Neural cell (in vitro differentiated cells): ENCODE measurements around the gene NLRP6. TPM values are rescaled to one million over a fixed set of nuclear protein-coding genes. Genes with fewer than 3 reads are reported as not detected.

ENCODE experiments used
- H2AFZ ChIP-seq: fragments of 200-600, 300-800 bp; sonication (generic), shearing (Covaris generic); 2 replicates; pipeline ENCODE4 v1.6.0; 2014; ENCODE audit warnings: low read depth, mild to moderate bottlenecking, antibody characterized with exemption, low read length, moderate library complexity
- H3F3A ChIP-seq: fragments of 200-600 bp; shearing (Covaris generic); 2 replicates; pipeline ENCODE4 v1.6.1; 2016; ENCODE audit warnings: mild to moderate bottlenecking, moderate library complexity, mixed read lengths, antibody characterized with exemption, low read length; ENCODE audit not compliant: insufficient read depth, poor library complexity, severe bottlenecking
- H3K27ac ChIP-seq: fragments of 200-600, 300-800 bp; sonication (generic), shearing (Covaris generic); 2 replicates; pipeline ENCODE4 v1.5.1; 2014; ENCODE audit warnings: mild to moderate bottlenecking, low read length, moderate library complexity
- H3K27me3 ChIP-seq: fragments of 300-800, 200-600 bp; sonication (generic), shearing (Covaris generic); 2 replicates; pipeline ENCODE4 v1.6.0; 2014; ENCODE audit warnings: mild to moderate bottlenecking, low read depth, low read length, moderate library complexity; ENCODE audit not compliant: insufficient read depth
- H3K36me3 ChIP-seq: fragments of 300-800, 200-600 bp; sonication (generic), shearing (Covaris generic); 2 replicates; pipeline ENCODE4 v1.5.1; 2014; ENCODE audit warnings: mild to moderate bottlenecking, antibody characterized with exemption, low read length, moderate library complexity; ENCODE audit not compliant: insufficient read depth
- H3K4me2 ChIP-seq: fragments of 300-800, 200-600 bp; sonication (generic), shearing (Covaris generic); 2 replicates; pipeline ENCODE4 v1.6.0; 2014; ENCODE audit warnings: mild to moderate bottlenecking, low read length
- H3K4me3 ChIP-seq: fragments of 300-800, 200-600 bp; sonication (generic), shearing (Covaris generic); 2 replicates; pipeline ENCODE4 v1.5.1; 2014; ENCODE audit warnings: mild to moderate bottlenecking, low read length, moderate library complexity
- H3K79me2 ChIP-seq: fragments of 200-600 bp; shearing (Covaris generic); replicated peaks from 2 replicates; pipeline ENCODE4 v1.6.0; 2014; ENCODE audit warnings: mild to moderate bottlenecking, low read length, moderate library complexity; ENCODE audit not compliant: insufficient read depth
- H3K9ac ChIP-seq: fragments of 300-800, 200-600 bp; sonication (generic), shearing (Covaris generic); 2 replicates; pipeline ENCODE4 v1.6.1; 2016; ENCODE audit warnings: mild to moderate bottlenecking, low read length, mixed read lengths
- H3K9me2 ChIP-seq: fragments of 200-600 bp; shearing (Covaris generic); 2 replicates; pipeline ENCODE4 v1.6.1; 2016; ENCODE audit warnings: mild to moderate bottlenecking, low read length, mixed read lengths; ENCODE audit not compliant: insufficient read depth
- H3K9me3 ChIP-seq: fragments of 200-600, 300-800 bp; sonication (generic), shearing (Covaris generic); 2 replicates; pipeline ENCODE4 v1.6.1; 2016; ENCODE audit warnings: mild to moderate bottlenecking, mixed run types, low read length, moderate library complexity, mixed read lengths
- H4K20me1 ChIP-seq: fragments of 200-600 bp; shearing (Covaris generic); 2 replicates; pipeline ENCODE4 v1.6.1; 2016; ENCODE audit warnings: mild to moderate bottlenecking, mixed run types; ENCODE audit not compliant: insufficient read depth
- EP300 ChIP-seq: fragments of 450-650 bp; conservative IDR thresholded peaks from 2 replicates; pipeline ENCODE4 v1.6.1; 2014; ENCODE audit warnings: antibody characterized with exemption, mild to moderate bottlenecking, moderate library complexity; ENCODE audit not compliant: poor library complexity, severe bottlenecking
- EZH2 ChIP-seq: fragments of 200-600, 300-800 bp; shearing (Covaris generic), sonication (generic); IDR thresholded peaks from 2 replicates; pipeline ENCODE4 v1.6.1; 2014; ENCODE audit warnings: antibody characterized with exemption, low read length, borderline replicate concordance, mild to moderate bottlenecking; ENCODE audit not compliant: insufficient read depth, poor library complexity, severe bottlenecking
- MXI1 ChIP-seq: fragments of 450-650 bp; conservative IDR thresholded peaks from 2 replicates; pipeline ENCODE4 v1.6.1; 2014; ENCODE audit warnings: antibody characterized with exemption, mild to moderate bottlenecking; ENCODE audit not compliant: poor library complexity, severe bottlenecking
- POLR2AphosphoS5 ChIP-seq: IDR thresholded peaks from 2 replicates; pipeline ENCODE4 v1.6.1; 2012
- RAD21 ChIP-seq: fragments of 450-650 bp; conservative IDR thresholded peaks from 2 replicates; pipeline ENCODE4 v1.6.1; 2014; ENCODE audit warnings: antibody characterized with exemption, mild to moderate bottlenecking, moderate library complexity
- REST ChIP-seq: IDR thresholded peaks from 2 replicates; pipeline ENCODE4 v1.6.1; 2012; ENCODE audit warnings: borderline replicate concordance
- SMC3 ChIP-seq: fragments of 450-650 bp; conservative IDR thresholded peaks from 2 replicates; pipeline ENCODE4 v1.6.1; 2014; ENCODE audit warnings: antibody characterized with exemption, mild to moderate bottlenecking, moderate library complexity; ENCODE audit not compliant: poor library complexity
- TAF1 ChIP-seq: IDR thresholded peaks from 2 replicates; pipeline ENCODE4 v1.6.1; 2012; ENCODE audit warnings: low read depth
- polyA plus RNA-seq: library from polyadenylated mRNA; depleted of rRNA; stranded (reverse); fragments of >200 nt; gene quantifications from 2 replicates; pipeline ENCODE4 v1.2.3, GENCODE V29; 2014
- TF ChIP-seq, protein P1 (sequence below): fragments of 450-650 bp; IDR thresholded peaks from 2 replicates; pipeline ENCODE4 v1.5.1; 2014; ENCODE audit warnings: antibody characterized with exemption, mild to moderate bottlenecking, moderate library complexity; ENCODE audit not compliant: poor library complexity, severe bottlenecking

Gene NLRP6
- polyA plus RNA-seq, 1 donor from 2014 or later = not detected

DNA sequence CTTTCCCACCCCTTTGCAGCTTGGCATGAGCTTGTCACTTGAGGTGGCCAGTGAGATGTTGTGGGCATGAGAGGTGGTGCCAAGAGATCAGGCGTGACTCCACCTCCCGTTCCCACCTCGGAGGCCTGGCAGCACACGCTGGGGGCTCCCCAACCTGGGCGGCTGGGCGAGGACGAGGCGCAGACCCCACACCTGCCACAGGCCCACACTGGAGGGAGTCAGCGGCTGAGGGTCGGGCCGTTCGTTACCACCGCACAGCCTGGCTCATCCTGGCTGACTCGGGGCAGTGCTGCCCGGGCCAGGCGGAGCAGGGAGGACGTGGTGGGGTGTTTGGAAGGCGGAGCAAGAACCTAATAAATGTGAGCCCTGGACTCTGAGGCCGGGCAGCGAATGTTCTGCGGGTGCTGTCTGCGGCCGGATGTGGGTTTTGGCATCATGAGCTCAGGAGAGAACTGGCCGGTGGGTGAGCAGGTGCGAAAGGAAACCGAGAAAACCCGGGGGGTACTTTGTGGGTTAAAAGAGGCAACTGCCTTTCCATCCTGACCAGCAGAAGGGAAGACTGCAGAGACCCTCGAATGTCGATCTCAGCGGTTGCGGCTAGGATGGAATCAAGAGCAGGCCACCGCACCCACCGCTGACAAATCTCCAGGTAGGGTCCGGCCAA, 52.6 kb downstream of the NLRP6 start:
- no peak overlapping the region for H3K4me2 ChIP-seq
- H2AFZ ChIP-seq = no peak overlapping the region
- H3K79me2 ChIP-seq = no peaks in the 10 kb centered on the region
- TF ChIP-seq TAF1 (no peak), MXI1 (no peak), POLR2AphosphoS5 (no peak), EZH2 (no peak), REST (no peak), SMC3 (no peak), EP300 (no peak), RAD21 (no peak)
- TF ChIP-seq, protein P1, sequence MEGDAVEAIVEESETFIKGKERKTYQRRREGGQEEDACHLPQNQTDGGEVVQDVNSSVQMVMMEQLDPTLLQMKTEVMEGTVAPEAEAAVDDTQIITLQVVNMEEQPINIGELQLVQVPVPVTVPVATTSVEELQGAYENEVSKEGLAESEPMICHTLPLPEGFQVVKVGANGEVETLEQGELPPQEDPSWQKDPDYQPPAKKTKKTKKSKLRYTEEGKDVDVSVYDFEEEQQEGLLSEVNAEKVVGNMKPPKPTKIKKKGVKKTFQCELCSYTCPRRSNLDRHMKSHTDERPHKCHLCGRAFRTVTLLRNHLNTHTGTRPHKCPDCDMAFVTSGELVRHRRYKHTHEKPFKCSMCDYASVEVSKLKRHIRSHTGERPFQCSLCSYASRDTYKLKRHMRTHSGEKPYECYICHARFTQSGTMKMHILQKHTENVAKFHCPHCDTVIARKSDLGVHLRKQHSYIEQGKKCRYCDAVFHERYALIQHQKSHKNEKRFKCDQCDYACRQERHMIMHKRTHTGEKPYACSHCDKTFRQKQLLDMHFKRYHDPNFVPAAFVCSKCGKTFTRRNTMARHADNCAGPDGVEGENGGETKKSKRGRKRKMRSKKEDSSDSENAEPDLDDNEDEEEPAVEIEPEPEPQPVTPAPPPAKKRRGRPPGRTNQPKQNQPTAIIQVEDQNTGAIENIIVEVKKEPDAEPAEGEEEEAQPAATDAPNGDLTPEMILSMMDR = no peak
- H3F3A ChIP-seq = no peaks in the 10 kb centered on the region
- H3K9ac ChIP-seq = no peak overlapping the region
- H3K9me3 ChIP-seq = no peaks in the 10 kb centered on the region
- no peak overlapping the region for H3K27ac ChIP-seq
- H3K4me3 ChIP-seq = no peak overlapping the region
- no peaks in the 10 kb centered on the region for H4K20me1 ChIP-seq
- no peaks in the 10 kb centered on the region for H3K36me3 ChIP-seq
- no peaks in the 10 kb centered on the region for H3K9me2 ChIP-seq
- no peaks in the 10 kb centered on the region for H3K27me3 ChIP-seq

GRCh38 chr11:331358-332060, 53.3 kb downstream of the NLRP6 start:
- no peak overlapping the region for H3K4me3 ChIP-seq
- no peaks in the 10 kb centered on the region for H3K27me3 ChIP-seq
- no peak overlapping the region for H3K9ac ChIP-seq
- TF ChIP-seq REST (no peak), EZH2 (no peak), RAD21 (no peak), TAF1 (no peak)
- H3F3A ChIP-seq = no peaks in the 10 kb centered on the region
- H4K20me1 ChIP-seq = no peaks in the 10 kb centered on the region
- H3K27ac ChIP-seq = no peak overlapping the region
- no peaks in the 10 kb centered on the region for H3K9me2 ChIP-seq
- no peaks in the 10 kb centered on the region for H3K9me3 ChIP-seq
- no peaks in the 10 kb centered on the region for H3K36me3 ChIP-seq
- H3K4me2 ChIP-seq = no peak overlapping the region
- H3K79me2 ChIP-seq = no peaks in the 10 kb centered on the region
- no peak overlapping the region for H2AFZ ChIP-seq
